Large intestine (tissue), 3 donors: ENCODE data around the gene GPATCH4. TPM values are rescaled to one million over a fixed set of nuclear protein-coding genes. Genes with fewer than 3 reads are reported as not detected.
"Not testable (repeated sequence)": the region's sequence is repeated elsewhere in the genome, so short reads cannot be mapped to it uniquely, and the experiment has no call there.

ENCODE experiments used
- DNase-seq, 2 donors: peaks; one replicate each; pipeline versions ENCODE4 v3.0.0 to v3.0.0-alpha.2; 2013
- H3K27ac ChIP-seq: one replicate; pipeline ENCODE4 v1.5.1; 2013; ENCODE audit warnings: low read length
- H3K27me3 ChIP-seq: 2 replicates; pipeline ENCODE4 v1.6.1; 2013; ENCODE audit warnings: low read length; ENCODE audit not compliant: control insufficient read depth, insufficient read depth
- H3K36me3 ChIP-seq: 2 replicates; pipeline ENCODE4 v1.6.1; 2013; ENCODE audit warnings: low read length; ENCODE audit not compliant: control insufficient read depth, insufficient read depth
- H3K4me1 ChIP-seq: one replicate; pipeline ENCODE4 v1.6.1; 2013; ENCODE audit warnings: low read length; ENCODE audit not compliant: control insufficient read depth, insufficient read depth
- H3K4me3 ChIP-seq: one replicate; pipeline ENCODE4 v1.5.1; 2013; ENCODE audit warnings: low read length
- H3K9me3 ChIP-seq: one replicate; pipeline ENCODE4 v1.6.1; 2013; ENCODE audit warnings: mild to moderate bottlenecking, low read depth, low read length, moderate library complexity; ENCODE audit not compliant: control insufficient read depth
- WGBS: methylation state at CpG from one replicate; pipeline ENCODE4 v1.1.5; 2013; ENCODE audit warnings: low lambda C conversion rate; ENCODE audit not compliant: insufficient coverage; 5-methylcytosine and 5-hydroxymethylcytosine counted together
- polyA plus RNA-seq: library from polyadenylated mRNA; unstranded; fragments of 120-200 nt; gene quantifications from one replicate; pipeline ENCODE4 v1.2.1, GENCODE V29; 2013

GPATCH4 gene
- polyA plus RNA-seq, 1 donor: 25.9 TPM

DNA sequence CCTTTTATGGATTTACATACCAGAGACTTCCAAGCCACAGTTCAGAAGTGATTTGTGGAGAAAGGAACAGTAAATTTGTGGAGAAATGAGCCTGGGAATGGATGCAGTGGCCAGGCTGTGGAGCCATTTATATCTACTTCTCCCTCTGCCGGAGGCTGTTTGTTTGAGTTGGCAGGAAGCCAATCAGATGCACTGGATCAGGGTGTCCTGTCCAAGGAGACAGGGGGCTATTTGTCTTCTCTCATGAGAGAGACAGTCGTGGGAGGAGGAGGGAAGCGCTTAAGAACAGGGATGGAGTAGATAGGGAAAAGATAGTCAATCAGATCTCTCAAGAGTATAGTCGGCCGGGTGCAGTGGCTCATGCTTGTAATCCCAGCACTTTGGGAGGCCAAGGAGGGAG lies 15.2 kb upstream of the GPATCH4 start:
- H3K9me3 ChIP-seq: no peaks in the 10 kb centered on the region
- H3K27ac ChIP-seq: no peak overlapping the region
- H3K4me1 ChIP-seq: peaks cover 13% of the 10 kb centered on the region
- no peak overlapping the region for H3K4me3 ChIP-seq
- H3K36me3 ChIP-seq: no peaks in the 10 kb centered on the region
- no CpG with 5 or more reads among the region's 5 CpGs for WGBS
- peak in 1 of 2 donors; percentile 61 for DNase-seq
- peaks cover 22% of the 10 kb centered on the region for H3K27me3 ChIP-seq

DNA sequence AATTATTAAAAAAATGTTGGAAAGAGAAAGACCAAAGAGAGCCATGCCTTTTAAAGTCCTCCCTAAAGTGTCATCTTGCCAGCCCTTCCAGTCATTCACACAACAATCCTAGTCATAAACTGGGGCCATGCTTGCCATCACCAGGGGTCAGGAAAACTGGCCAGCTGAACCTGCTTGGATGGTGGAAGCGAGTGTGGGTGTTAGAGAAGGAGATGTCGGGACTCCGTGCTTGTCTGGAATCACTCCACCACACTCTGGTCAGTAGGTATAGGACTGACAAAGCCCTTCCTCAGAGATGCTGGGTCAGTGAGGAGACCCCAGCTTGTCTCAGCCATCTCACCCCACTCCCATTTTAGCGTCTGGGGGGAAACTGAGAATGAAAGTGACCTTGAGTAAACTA lies 14.7 kb upstream of the GPATCH4 start:
- DNase-seq: no peak
- Histone ChIP-seq H3K36me3 (no peaks in the 10 kb centered on the region), H3K4me3 (no peak overlapping the region), H3K27ac (no peak overlapping the region), H3K9me3 (no peaks in the 10 kb centered on the region), H3K4me1 (peaks cover 13% of the 10 kb centered on the region), H3K27me3 (peaks cover 19% of the 10 kb centered on the region)
- WGBS: no CpG with 5 or more reads among the region's 4 CpGs

DNA sequence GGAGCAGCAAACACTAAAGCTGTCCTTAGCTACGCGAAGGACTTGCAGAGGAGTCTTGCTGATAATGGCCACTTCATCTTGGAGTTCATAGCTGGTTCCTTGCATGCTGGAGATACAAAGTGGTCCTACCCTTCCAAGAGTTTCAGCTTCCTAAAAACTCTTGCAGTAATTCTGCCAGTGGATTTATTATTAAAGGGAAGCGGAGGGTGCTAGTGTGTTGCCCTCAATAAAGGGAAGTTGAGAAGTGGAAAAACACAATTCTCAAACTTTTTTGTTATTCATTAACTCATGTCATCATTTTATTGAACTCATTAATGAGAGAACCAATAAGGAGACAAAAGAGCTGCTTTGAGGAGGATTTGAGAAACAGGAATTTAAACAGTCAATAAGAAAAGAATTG lies 11.4 kb upstream of the GPATCH4 start:
- H3K4me1 ChIP-seq: peaks cover 13% of the 10 kb centered on the region
- peak in 1 of 2 donors; percentile 60 for DNase-seq
- H3K4me3 ChIP-seq: no peak overlapping the region
- no peak overlapping the region for H3K27ac ChIP-seq
- no peaks in the 10 kb centered on the region for H3K36me3 ChIP-seq
- H3K27me3 ChIP-seq: no peaks in the 10 kb centered on the region
- WGBS: 20% methylated on average over 1 of the region's 3 CpGs
- no peaks in the 10 kb centered on the region for H3K9me3 ChIP-seq

- not testable (repeated sequence) for H3K4me1 ChIP-seq, H3K27ac ChIP-seq, H3K36me3 ChIP-seq, H3K9me3 ChIP-seq, H3K27me3 ChIP-seq, H3K4me3 ChIP-seq, DNase-seq
- WGBS: no CpG with 5 or more reads among the region's 9 CpGs
Measured at GRCh38 chr1:156610072-156610471, 8.8 kb upstream of the GPATCH4 start.

DNA sequence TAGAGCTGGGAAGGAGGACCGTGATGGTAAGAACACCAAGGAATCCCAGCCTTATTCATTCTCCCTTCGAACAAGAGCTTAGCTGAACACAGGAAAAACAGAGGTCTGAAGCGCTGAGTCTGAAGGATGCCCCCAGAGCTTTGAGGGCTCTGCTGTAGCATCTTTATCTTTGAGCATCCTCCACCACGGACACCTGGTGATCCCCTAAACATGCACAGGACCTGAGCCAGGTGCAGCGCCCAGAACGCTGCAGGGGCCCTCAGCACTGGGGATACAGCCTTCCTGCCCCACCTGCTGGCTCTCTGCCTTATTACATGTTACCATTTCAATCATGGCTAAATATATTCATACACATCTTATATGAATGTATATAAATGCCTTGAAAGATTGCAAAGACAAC lies 7.7 kb upstream of the GPATCH4 start:
- Histone ChIP-seq H3K4me1 (peaks cover 6% of the 10 kb centered on the region), H3K9me3 (no peaks in the 10 kb centered on the region), H3K36me3 (no peaks in the 10 kb centered on the region), H3K27me3 (no peaks in the 10 kb centered on the region), H3K4me3 (no peak overlapping the region), H3K27ac (no peak overlapping the region)
- DNase-seq: peak; percentile 31 to 35
- WGBS: no CpG with 5 or more reads among the region's 6 CpGs

- H3K27ac ChIP-seq: no peak overlapping the region
- no peaks in the 10 kb centered on the region for H3K27me3 ChIP-seq
- 19% methylated on average over 2 of the region's 7 CpGs for WGBS
- DNase-seq: peak; percentile 60
- no peaks in the 10 kb centered on the region for H3K36me3 ChIP-seq
- no peaks in the 10 kb centered on the region for H3K9me3 ChIP-seq
- H3K4me1 ChIP-seq: peaks cover 6% of the 10 kb centered on the region
- no peak overlapping the region for H3K4me3 ChIP-seq
Measured at GRCh38 chr1:156608036-156608674, 6.9 kb upstream of the GPATCH4 start.

DNA sequence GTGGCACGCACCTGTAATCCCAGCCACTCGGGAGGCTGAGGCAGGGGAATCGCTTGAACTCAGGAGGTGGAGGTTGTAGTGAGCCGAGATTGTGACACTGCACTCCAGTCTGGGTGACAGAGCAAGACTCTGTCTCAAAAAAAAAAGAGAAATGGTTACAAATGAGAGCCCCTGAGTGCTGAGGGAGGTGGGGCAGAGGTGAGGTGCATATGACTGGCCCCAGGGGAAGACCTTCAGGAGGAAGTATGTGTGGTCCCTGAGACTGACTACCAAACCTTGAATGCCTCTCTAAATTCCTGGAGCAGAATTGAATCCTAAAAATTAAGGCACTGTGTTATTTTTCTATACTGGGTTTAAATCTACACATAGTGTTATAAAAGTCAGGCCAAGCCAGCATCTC lies 6.1 kb upstream of the GPATCH4 start:
- H3K27me3 ChIP-seq, H3K4me1 ChIP-seq, H3K4me3 ChIP-seq, H3K9me3 ChIP-seq, H3K27ac ChIP-seq, H3K36me3 ChIP-seq, DNase-seq: not testable (repeated sequence)
- WGBS: no CpG with 5 or more reads among the region's 4 CpGs

GRCh38 chr1:156602557-156602993 lies 1.3 kb upstream of the GPATCH4 start:
- DNase-seq: no peak

DNA sequence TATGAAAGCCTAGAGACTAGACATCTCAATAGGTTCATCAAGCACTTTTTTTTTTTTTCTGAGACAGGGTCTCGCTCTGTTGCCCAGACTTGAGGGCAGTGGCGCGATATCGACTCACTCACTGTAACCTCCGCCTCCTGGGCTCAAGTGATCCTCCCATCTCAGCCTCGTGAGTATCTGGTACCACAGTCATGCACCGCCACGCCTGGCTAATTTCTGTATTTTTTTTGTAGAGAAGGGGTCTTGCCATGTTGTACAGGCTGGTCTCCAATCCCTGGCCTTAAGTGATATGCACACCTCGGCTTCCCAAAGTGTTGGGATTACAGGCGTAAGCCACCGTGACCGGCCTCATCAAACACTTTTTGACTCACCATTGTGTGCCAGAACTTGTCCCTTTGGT lies 613 bp upstream of the GPATCH4 start:
- Histone ChIP-seq H3K27ac (peak overlapping the region; percentile 64), H3K36me3 (peaks cover 18% of the 10 kb centered on the region), H3K9me3 (no peaks in the 10 kb centered on the region), H3K27me3 (no peaks in the 10 kb centered on the region), H3K4me3 (peak overlapping the region; percentile 89), H3K4me1 (peaks cover 6% of the 10 kb centered on the region)
- WGBS: no CpG with 5 or more reads among the region's 12 CpGs
- no peak for DNase-seq

More at GRCh38 chr1:156602557-156602993, 1.3 kb upstream of the GPATCH4 start:
- H3K27me3 ChIP-seq: no peaks in the 10 kb centered on the region
- no peak overlapping the region for H3K4me3 ChIP-seq
- WGBS: 20% methylated on average over 1 of the region's 10 CpGs
- H3K36me3 ChIP-seq: peaks cover 13% of the 10 kb centered on the region
- no peak overlapping the region for H3K27ac ChIP-seq
- H3K4me1 ChIP-seq: peaks cover 6% of the 10 kb centered on the region
- no peaks in the 10 kb centered on the region for H3K9me3 ChIP-seq

DNA sequence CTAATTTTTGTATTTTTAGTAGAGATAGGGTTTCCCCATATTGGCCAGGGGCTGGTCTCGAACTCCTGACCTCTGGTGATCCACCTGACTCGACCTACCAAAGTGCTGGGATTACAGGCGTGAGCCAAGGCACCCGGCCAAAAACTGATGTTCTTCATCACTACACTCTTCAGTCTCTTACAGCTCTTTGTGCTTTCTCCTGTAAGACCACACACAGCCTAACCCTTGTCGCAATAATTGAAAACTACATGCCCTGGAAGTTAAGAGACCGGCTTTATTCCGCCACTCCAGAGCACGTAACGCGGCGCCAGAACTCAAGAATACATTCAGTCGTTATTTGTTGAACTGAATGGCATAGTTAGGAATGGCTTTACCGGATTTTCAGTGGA lies 552 bp downstream of the GPATCH4 start:
- H3K36me3 ChIP-seq: peaks cover 30% of the 10 kb centered on the region
- H3K9me3 ChIP-seq: no peaks in the 10 kb centered on the region
- 0% methylated on average over 8 of the region's 13 CpGs for WGBS
- DNase-seq: no peak
- peaks cover 6% of the 10 kb centered on the region for H3K4me1 ChIP-seq
- no peaks in the 10 kb centered on the region for H3K27me3 ChIP-seq
- H3K4me3 ChIP-seq: peak overlapping the region; percentile 89
- H3K27ac ChIP-seq: peak overlapping the region; percentile 64

DNA sequence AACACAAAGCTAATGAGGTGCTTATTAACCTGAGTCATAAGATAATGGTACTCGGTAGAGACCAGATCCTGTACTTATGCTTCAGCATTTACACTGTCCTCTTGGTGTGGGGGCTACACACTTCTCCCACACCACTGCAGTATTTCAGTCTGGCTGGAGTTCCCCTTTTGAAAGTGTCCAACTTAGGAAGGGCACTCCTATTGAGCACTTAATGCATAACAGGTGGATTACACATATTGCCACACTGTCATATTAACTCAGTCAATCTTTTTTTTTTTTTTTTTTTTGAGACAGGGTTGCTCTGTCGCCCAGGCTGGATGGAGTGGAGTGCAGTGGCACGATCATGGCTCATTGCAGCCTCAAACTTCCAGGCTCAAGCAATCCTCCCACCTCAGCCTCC lies 1.5 kb downstream of the GPATCH4 start:
- H3K27me3 ChIP-seq: no peaks in the 10 kb centered on the region
- WGBS: no CpG with 5 or more reads among the region's 3 CpGs

More for the DNA sequence above, 1.5 kb downstream of the GPATCH4 start:
- Histone ChIP-seq H3K9me3 (no peaks in the 10 kb centered on the region), H3K4me1 (peaks cover 6% of the 10 kb centered on the region), H3K27ac (no peak overlapping the region), H3K4me3 (no peak overlapping the region), H3K36me3 (peaks cover 39% of the 10 kb centered on the region)
- DNase-seq: no peak
